ENCODE results near the gene HNMT.

Gene HNMT

GRCh38 chr2:137977790-137978189 is 13.5 kb downstream of the HNMT start:
- no peak for TF ChIP-seq TCF4 (CRISPR knock-in tag; IDR thresholded peaks at IDR 0.05; ENCODE audit: borderline replicate concordance)
- no peak for TF ChIP-seq PPARA (CRISPR knock-in tag; IDR thresholded peaks at IDR 0.05; ENCODE audit: borderline replicate concordance)
- no peak for TF ChIP-seq ZNF565 (CRISPR knock-in tag; conservative IDR thresholded peaks at IDR 0.05; ENCODE audit: low read depth)
- TF ChIP-seq OSR1 (CRISPR knock-in tag; IDR thresholded peaks at IDR 0.05) = no peak
- TF ChIP-seq TOX (CRISPR knock-in tag; IDR thresholded peaks at IDR 0.05; ENCODE audit: borderline replicate concordance) = no peak
- TF ChIP-seq PATZ1 (CRISPR knock-in tag; IDR thresholded peaks at IDR 0.05; ENCODE audit: borderline replicate concordance) = no peak
- TF ChIP-seq CSDC2 (CRISPR knock-in tag; IDR thresholded peaks at IDR 0.05) = no peak
- TF ChIP-seq ZFP30 (CRISPR knock-in tag; IDR thresholded peaks at IDR 0.05) = no peak
- TF ChIP-seq ARNTL (CRISPR knock-in tag; IDR thresholded peaks at IDR 0.05; ENCODE audit: borderline replicate concordance, low read depth) = no peak
- TF ChIP-seq CREB5 (CRISPR knock-in tag; IDR thresholded peaks at IDR 0.05; ENCODE audit: low read depth) = no peak
- no peak for TF ChIP-seq RARB (CRISPR knock-in tag; IDR thresholded peaks at IDR 0.05)
- no peak for TF ChIP-seq ISL1 (CRISPR knock-in tag; IDR thresholded peaks at IDR 0.05)
- no peak for TF ChIP-seq ZNF70 (CRISPR knock-in tag; IDR thresholded peaks at IDR 0.05)
- TF ChIP-seq POU6F1 (CRISPR knock-in tag; IDR thresholded peaks at IDR 0.05; ENCODE audit: borderline replicate concordance, low read depth) = no peak
- TF ChIP-seq ESRRG (CRISPR knock-in tag; IDR thresholded peaks at IDR 0.05) = no peak
- no peak for TF ChIP-seq ZC3H10 (CRISPR knock-in tag; IDR thresholded peaks at IDR 0.05)
- no peak for TF ChIP-seq ZFP3 (CRISPR knock-in tag; IDR thresholded peaks at IDR 0.05)
- TF ChIP-seq CSRNP3 (CRISPR knock-in tag; IDR thresholded peaks at IDR 0.05) = no peak
- no peak for TF ChIP-seq GLIS3 (CRISPR knock-in tag; IDR thresholded peaks at IDR 0.05)
- ATAC-seq = no peak

- no peak for ATAC-seq
- no peak for TF ChIP-seq CSRNP3 (CRISPR knock-in tag; IDR thresholded peaks at IDR 0.05)
Measured at GRCh38 chr2:137980459-137980858, 16.2 kb downstream of the HNMT start.

GRCh38 chr2:137981112-137981656 is 16.9 kb downstream of the HNMT start:
- no peak for ATAC-seq
- TF ChIP-seq ZNF70 (CRISPR knock-in tag; IDR thresholded peaks at IDR 0.05) (no peak), TSHZ2 (CRISPR knock-in tag; IDR thresholded peaks at IDR 0.05) (no peak), PATZ1 (CRISPR knock-in tag; IDR thresholded peaks at IDR 0.05; ENCODE audit: borderline replicate concordance) (no peak), OSR1 (CRISPR knock-in tag; IDR thresholded peaks at IDR 0.05) (no peak), ARNTL (CRISPR knock-in tag; IDR thresholded peaks at IDR 0.05; ENCODE audit: borderline replicate concordance, low read depth) (no peak), ZFP30 (CRISPR knock-in tag; IDR thresholded peaks at IDR 0.05) (no peak), BACH2 (CRISPR knock-in tag; IDR thresholded peaks at IDR 0.05; ENCODE audit: borderline replicate concordance) (no peak), ZNF565 (CRISPR knock-in tag; conservative IDR thresholded peaks at IDR 0.05; ENCODE audit: low read depth) (no peak), ISL1 (CRISPR knock-in tag; IDR thresholded peaks at IDR 0.05) (no peak), TCF4 (CRISPR knock-in tag; IDR thresholded peaks at IDR 0.05; ENCODE audit: borderline replicate concordance) (no peak), ESRRG (CRISPR knock-in tag; IDR thresholded peaks at IDR 0.05) (no peak)

Measured in SK-N-SH treated with all-trans-retinoic acid at 6 μM for 48 hours (cell line).